PC-9 (cell line): Measurements from ENCODE around the gene MTX1. TPM values are rescaled to one million over a fixed set of nuclear protein-coding genes. Genes with fewer than 3 reads are reported as not detected.

ENCODE experiments used
- BruUV-seq: library from RNA; stranded (reverse); fragments of 400-500 nt; replicated peaks from 2 replicates; lab custom pipeline; 2021; lab: Mats Ljungman, UMichigan
- CTCF ChIA-PET: fragments of 300-600 bp; sonication (Branson Sonifier 250); formaldehyde crosslinking; loops from one replicate; lab custom pipeline; 2022; ENCODE audit warnings: antibody characterized with exemption; lab: Charles Lee
- POLR2A ChIA-PET: fragments of 300-600 bp; sonication (Branson Sonifier 250); formaldehyde crosslinking; loops from one replicate; lab custom pipeline; 2022; ENCODE audit warnings: antibody characterized with exemption; ENCODE audit not compliant: unreplicated experiment; lab: Charles Lee
- DNase-seq, 2 experiments: peaks; one replicate each; pipeline versions ENCODE4 v3.0.0 to v3.0.0-alpha.2; 2015 to 2022; ENCODE audit warnings: mixed read lengths in 1 of 2
- H2AFZ ChIP-seq: fragments of 200-600 bp; sonication (generic); 2 replicates; pipeline ENCODE4 v1.8.1; 2017; ENCODE audit warnings: antibody characterized with exemption
- H3F3A ChIP-seq: fragments of 200-600 bp; sonication (generic); 2 replicates; pipeline ENCODE4 v1.8.1; 2017; ENCODE audit warnings: antibody characterized with exemption, mild to moderate bottlenecking, low read depth; ENCODE audit not compliant: insufficient read depth
- H3K27ac ChIP-seq: fragments of 200-600 bp; sonication (generic); 2 replicates; pipeline ENCODE4 v1.6.1; 2016; ENCODE audit warnings: mixed run types
- H3K27me3 ChIP-seq: fragments of 200-600 bp; sonication (generic); 2 replicates; pipeline ENCODE4 v1.6.1; 2016; ENCODE audit warnings: low read depth, mixed run types; ENCODE audit not compliant: insufficient read depth
- H3K36me3 ChIP-seq: fragments of 200-600 bp; sonication (generic); 2 replicates; pipeline ENCODE4 v1.6.1; 2016; ENCODE audit warnings: low read depth, mixed run types
- H3K4me1 ChIP-seq: fragments of 200-600 bp; sonication (generic); replicated peaks from 2 replicates; pipeline ENCODE4 v1.6.1; 2016; ENCODE audit warnings: mixed run types; ENCODE audit not compliant: insufficient read depth
- H3K4me2 ChIP-seq: fragments of 200-600 bp; sonication (generic); 2 replicates; pipeline ENCODE4 v1.6.1; 2017; ENCODE audit warnings: mixed run types
- H3K4me3 ChIP-seq: fragments of 200-600 bp; sonication (generic); 2 replicates; pipeline ENCODE4 v1.6.1; 2016; ENCODE audit warnings: mixed run types
- H3K79me2 ChIP-seq: fragments of 200-600 bp; sonication (generic); 2 replicates; pipeline ENCODE4 v1.6.1; 2017; ENCODE audit warnings: low read depth, mixed run types
- H3K9me2 ChIP-seq: fragments of 200-600 bp; sonication (generic); 2 replicates; pipeline ENCODE4 v1.8.1; 2017; ENCODE audit warnings: mild to moderate bottlenecking; ENCODE audit not compliant: insufficient read depth
- H3K9me3 ChIP-seq: fragments of 200-600 bp; sonication (generic); 2 replicates; pipeline ENCODE4 v1.8.1; 2016; ENCODE audit warnings: low read depth; ENCODE audit not compliant: insufficient read depth
- H4K20me1 ChIP-seq: fragments of 200-600 bp; sonication (generic); 2 replicates; pipeline ENCODE4 v1.8.1; 2017; ENCODE audit not compliant: insufficient read depth
- CTCF ChIP-seq: fragments of 200-600 bp; sonication (generic); conservative IDR thresholded peaks from 2 replicates; pipeline ENCODE4 v1.6.1; 2017; ENCODE audit warnings: mixed run types, antibody characterized with exemption, mild to moderate bottlenecking, moderate library complexity
- EZH2 ChIP-seq: fragments of 200-600 bp; sonication (generic); IDR thresholded peaks from 2 replicates; pipeline ENCODE4 v1.8.0; 2017; ENCODE audit warnings: antibody characterized with exemption, low read depth
- intact Hi-C: fragments of 100-400 bp; cut with micrococcal nuclease; formaldehyde crosslinking; loops from one replicate; pipeline ENCODE4 v1.10.0; 2022; ENCODE audit not compliant: unreplicated experiment
- total RNA-seq: library from RNA; stranded (reverse); gene quantifications from 2 replicates; pipeline ENCODE4 v1.2.3, GENCODE V29; 2021

Gene MTX1
- total RNA-seq, 1 experiment from 2014 or later: 56.1 TPM

- Histone ChIP-seq H3K27ac (no peak overlapping the region), H2AFZ (no peak overlapping the region), H3K4me1 (peaks cover 8% of the 10 kb centered on the region; the same call in 1 of the 2 replicates), H3K79me2 (no peaks in the 10 kb centered on the region), H3K36me3 (no peaks in the 10 kb centered on the region), H4K20me1 (no peaks in the 10 kb centered on the region), H3K9me2 (no peaks in the 10 kb centered on the region), H3K27me3 (no peaks in the 10 kb centered on the region), H3K4me2 (0 out of 2 replicates have a peak overlapping the region, but pooled peaks have one; percentile 7), H3F3A (0 out of 2 replicates have a peak, but pooled peaks cover 5% of the 10 kb centered on the region), H3K9me3 (no peaks in the 10 kb centered on the region), H3K4me3 (no peak overlapping the region)
- DNase-seq: no peak
- ChIA-PET CTCF (no interaction called here), POLR2A (no interaction called here)
- TF ChIP-seq CTCF: no peak
- TSS peak; percentile 15 for BruUV-seq
- intact Hi-C loops: no loop called here
Observed at GRCh38 chr1:155186067-155186793, 22.3 kb upstream of the MTX1 start.

- intact Hi-C loops: no loop called here
Observed at GRCh38 chr1:155186794-155187455, 21.6 kb upstream of the MTX1 start.

GRCh38 chr1:155187456-155187891, 21.0 kb upstream of the MTX1 start:
- no TSS peak for BruUV-seq
- ChIA-PET CTCF (no interaction called here), POLR2A (no interaction called here)
- H3K9me3 ChIP-seq: no peaks in the 10 kb centered on the region
- intact Hi-C loops: no loop called here
- H3K79me2 ChIP-seq: no peaks in the 10 kb centered on the region
- TF ChIP-seq CTCF (no peak), EZH2 (no peak)
- peaks cover 11% of the 10 kb centered on the region; the same call in 1 of the 2 replicates for H3F3A ChIP-seq
- no peak for DNase-seq
- no peaks in the 10 kb centered on the region for H4K20me1 ChIP-seq
- no peaks in the 10 kb centered on the region for H3K9me2 ChIP-seq
- no peak overlapping the region for H3K4me2 ChIP-seq
- H3K27me3 ChIP-seq: no peaks in the 10 kb centered on the region
- H3K4me1 ChIP-seq: peaks cover 10% of the 10 kb centered on the region; the same call in 1 of the 2 replicates
- H3K27ac ChIP-seq: no peak overlapping the region
- no peak overlapping the region for H3K4me3 ChIP-seq
- H2AFZ ChIP-seq: no peak overlapping the region
- no peaks in the 10 kb centered on the region for H3K36me3 ChIP-seq

More at GRCh38 chr1:155186794-155187455, 21.6 kb upstream of the MTX1 start:
- POLR2A ChIA-PET: no interaction called here
- no peak overlapping the region for H3K4me3 ChIP-seq
- TF ChIP-seq EZH2 (no peak), CTCF (no peak)
- no peak overlapping the region for H2AFZ ChIP-seq
- BruUV-seq: no TSS peak
- H3K4me2 ChIP-seq: 0 out of 2 replicates have a peak overlapping the region, but pooled peaks have one; percentile 7
- no peaks in the 10 kb centered on the region for H3K9me2 ChIP-seq
- H3K36me3 ChIP-seq: no peaks in the 10 kb centered on the region
- H3K9me3 ChIP-seq: no peaks in the 10 kb centered on the region
- H3K4me1 ChIP-seq: peaks cover 8% of the 10 kb centered on the region; the same call in 1 of the 2 replicates
- CTCF ChIA-PET: no interaction called here
- peaks cover 5% of the 10 kb centered on the region; the same call in 1 of the 2 replicates for H3F3A ChIP-seq
- no peaks in the 10 kb centered on the region for H3K27me3 ChIP-seq
- no peaks in the 10 kb centered on the region for H4K20me1 ChIP-seq
- no peaks in the 10 kb centered on the region for H3K79me2 ChIP-seq
- no peak for DNase-seq
- no peak overlapping the region for H3K27ac ChIP-seq
